Measurements from ENCODE around the gene SART1.

DNA sequence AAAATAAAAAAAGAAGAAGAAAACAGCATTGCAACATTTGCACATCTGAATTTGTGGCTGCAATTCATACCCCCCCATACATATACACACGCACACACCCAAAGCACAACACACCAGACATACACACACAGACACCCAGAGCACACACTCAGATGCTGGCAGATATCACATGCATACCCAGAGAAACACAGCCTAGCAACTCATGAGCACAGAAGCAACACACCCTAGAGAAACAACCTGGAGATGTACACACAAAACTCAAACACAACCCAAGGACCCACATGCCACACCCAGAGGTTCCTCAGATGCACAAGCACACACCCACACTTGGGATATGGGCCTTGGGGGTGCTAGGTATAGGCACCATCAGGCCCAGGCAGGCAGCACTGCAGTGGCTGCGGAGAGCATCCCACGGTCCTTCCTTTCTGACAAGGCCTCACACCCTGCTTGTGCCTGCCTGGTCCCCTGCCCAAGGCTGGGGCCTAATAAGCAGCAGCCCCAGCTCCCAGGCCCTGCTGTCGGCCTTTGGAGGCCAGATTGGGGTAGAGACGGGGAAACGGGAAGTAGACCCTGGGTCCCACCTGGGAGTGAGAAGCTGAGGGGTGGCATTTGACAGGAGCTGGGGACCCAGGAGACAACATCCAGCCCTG, 53.4 kb downstream of the SART1 start:
- TF ChIP-seq, protein P1, sequence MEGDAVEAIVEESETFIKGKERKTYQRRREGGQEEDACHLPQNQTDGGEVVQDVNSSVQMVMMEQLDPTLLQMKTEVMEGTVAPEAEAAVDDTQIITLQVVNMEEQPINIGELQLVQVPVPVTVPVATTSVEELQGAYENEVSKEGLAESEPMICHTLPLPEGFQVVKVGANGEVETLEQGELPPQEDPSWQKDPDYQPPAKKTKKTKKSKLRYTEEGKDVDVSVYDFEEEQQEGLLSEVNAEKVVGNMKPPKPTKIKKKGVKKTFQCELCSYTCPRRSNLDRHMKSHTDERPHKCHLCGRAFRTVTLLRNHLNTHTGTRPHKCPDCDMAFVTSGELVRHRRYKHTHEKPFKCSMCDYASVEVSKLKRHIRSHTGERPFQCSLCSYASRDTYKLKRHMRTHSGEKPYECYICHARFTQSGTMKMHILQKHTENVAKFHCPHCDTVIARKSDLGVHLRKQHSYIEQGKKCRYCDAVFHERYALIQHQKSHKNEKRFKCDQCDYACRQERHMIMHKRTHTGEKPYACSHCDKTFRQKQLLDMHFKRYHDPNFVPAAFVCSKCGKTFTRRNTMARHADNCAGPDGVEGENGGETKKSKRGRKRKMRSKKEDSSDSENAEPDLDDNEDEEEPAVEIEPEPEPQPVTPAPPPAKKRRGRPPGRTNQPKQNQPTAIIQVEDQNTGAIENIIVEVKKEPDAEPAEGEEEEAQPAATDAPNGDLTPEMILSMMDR (conservative IDR thresholded peaks at IDR 0.05) = no peak
- TF ChIP-seq ZFX (IDR thresholded peaks at IDR 0.05) = no peak
